Astrocyte of the spinal cord (primary cell): ENCODE results near the gene ZNF563.

Experiments
- DNase-seq: peaks from one replicate; pipeline ENCODE4 v3.0.0; 2011; ENCODE audit warnings: low read depth, low spot score
- H3K4me3 ChIP-seq: 2 replicates; pipeline ENCODE4 v1.5.1; 2011; ENCODE audit warnings: low read depth, mild to moderate bottlenecking, low read length, moderate library complexity
- CTCF ChIP-seq: IDR thresholded peaks from 2 replicates; pipeline ENCODE4 v1.5.1; 2012; ENCODE audit warnings: low read depth, mild to moderate bottlenecking, low read length, inconsistent platforms
- in situ Hi-C: cut with HindIII; loops from 2 replicates; pipeline ENCODE4 v1.10.0; 2017; ENCODE audit warnings: low sequenced_read_pairs

Gene ZNF563

DNA sequence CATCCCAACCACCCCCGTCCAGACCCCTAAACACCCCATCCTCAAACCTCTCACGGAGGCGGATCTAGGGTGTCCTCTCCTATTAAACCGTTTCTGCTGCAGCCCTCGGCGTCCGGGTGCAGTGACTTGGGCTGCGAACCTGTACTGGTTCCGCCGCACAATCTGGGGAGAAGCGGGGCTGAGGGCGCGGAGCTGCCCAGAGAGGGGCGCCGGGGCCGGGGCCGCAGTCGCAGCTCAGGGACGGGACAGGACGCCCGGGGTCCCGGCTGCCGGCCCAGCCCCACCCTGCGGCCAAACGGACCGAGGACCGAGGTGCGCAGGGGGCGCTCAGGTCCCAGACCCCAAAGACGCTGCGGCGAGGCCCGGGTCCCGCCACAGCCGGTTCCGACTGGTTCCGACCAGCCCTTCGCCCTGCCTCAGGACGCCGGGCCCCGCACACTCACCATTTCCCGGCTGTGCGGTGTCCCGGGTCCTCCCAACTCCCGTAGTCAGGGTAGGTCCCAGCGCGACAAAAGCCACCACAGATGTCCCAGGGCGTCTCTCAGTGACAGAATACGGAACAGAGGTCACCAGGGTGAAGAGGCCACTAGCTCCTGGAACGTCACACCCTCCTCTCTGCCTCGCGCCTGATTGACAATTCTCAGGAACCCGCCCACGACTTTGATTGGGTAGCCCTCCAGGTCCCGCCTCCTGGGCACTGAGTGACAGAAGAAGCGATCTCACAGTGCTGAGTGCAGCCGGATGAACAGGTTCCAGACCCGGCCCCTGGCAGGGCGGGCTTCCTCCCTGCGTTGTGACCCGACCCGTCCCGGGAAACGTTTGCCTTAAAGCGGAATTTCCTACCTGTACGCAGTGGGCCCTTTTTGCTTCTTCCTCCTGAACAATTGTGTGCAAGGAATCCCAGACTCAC lies 38.9 kb downstream of the ZNF563 start, which contains the start of gene ZNF44:
TSS of gene ZNF44 (minus strand) at position 635 of the 910 bp plus-strand sequence. CDS start at position 446, 189 bp downstream.
- peak within 1 kb of the TSS; percentile 95 for H3K4me3 ChIP-seq
- in situ Hi-C loops = no loop called here
- TF ChIP-seq CTCF = no peak
- DNase-seq = peak; percentile 93

DNA sequence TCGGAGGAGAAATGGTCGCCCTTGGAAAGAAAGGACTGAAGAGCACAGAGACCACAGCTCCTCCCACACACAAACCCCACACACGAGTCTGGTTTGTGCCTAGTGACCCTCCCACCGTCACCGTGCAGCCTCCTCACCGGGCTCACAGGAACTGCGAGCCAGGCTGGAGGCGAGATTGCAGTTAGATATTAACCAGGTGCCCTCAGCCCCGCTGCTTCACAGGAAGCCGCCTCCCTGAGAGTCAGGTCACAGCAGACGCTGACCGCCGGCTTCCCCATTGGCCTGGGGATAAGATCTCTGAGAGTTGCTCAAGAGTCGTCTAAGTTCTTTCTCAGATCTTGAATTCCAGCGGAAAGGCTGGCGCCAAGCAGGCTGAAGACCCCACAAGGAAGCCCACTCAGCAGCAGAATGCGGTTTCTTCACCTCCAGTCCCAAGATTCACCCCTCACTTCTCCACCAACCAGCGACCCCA lies 39.6 kb downstream of the ZNF563 start:
- DNase-seq = peak; percentile 53
- peak overlapping the region; percentile 95 for H3K4me3 ChIP-seq
- in situ Hi-C loops = no loop called here
- TF ChIP-seq CTCF = no peak

GRCh38 chr19:12289790-12290065 lies 43.7 kb downstream of the ZNF563 start:
- no peak overlapping the region for H3K4me3 ChIP-seq
- DNase-seq = no peak
- in situ Hi-C loops = no loop called here
- no peak for TF ChIP-seq CTCF

- in situ Hi-C loops = no loop called here
- H3K4me3 ChIP-seq = no peak overlapping the region
- TF ChIP-seq CTCF = no peak
- no peak for DNase-seq
Measured at GRCh38 chr19:12287958-12288500, 45.4 kb downstream of the ZNF563 start.

GRCh38 chr19:12284631-12285030 lies 48.8 kb downstream of the ZNF563 start:
- no peak for TF ChIP-seq CTCF
- in situ Hi-C loops = no loop called here
- no peak overlapping the region for H3K4me3 ChIP-seq
- DNase-seq = no peak

DNA sequence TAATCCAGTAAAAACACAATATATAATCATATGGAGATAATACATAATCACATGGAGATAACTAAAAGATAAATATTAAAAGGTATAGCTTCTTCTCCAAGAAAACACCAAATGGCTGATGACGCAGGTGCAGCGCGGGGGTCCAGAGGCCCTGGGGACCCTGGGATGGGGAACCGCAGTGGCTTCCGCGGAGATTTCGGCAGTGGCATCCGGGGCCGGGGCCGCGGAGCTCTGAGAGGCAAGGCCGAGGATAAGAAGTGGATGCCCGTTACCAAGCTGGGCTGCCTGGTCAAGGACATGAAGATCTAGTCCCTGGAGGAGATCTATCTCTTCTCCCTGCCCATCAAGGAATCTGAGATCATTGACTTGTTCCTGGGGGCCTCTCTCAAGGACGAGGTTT lies 49.2 kb downstream of the ZNF563 start:
- in situ Hi-C loops = no loop called here
- DNase-seq = no peak
- no peak overlapping the region for H3K4me3 ChIP-seq
- no peak for TF ChIP-seq CTCF
